K562 (cell line): ENCODE data around the gene GRIN2A. TPM values are rescaled to one million over a fixed set of nuclear protein-coding genes. Genes with fewer than 3 reads are reported as not detected.

Experiments
- ATAC-seq: fragments of 200-7000 bp; cut with Tn5 transposase; 3 replicates; pipeline ENCODE4 v1.9.1; 2020; ENCODE audit warnings: moderate library complexity
- BruUV-seq: library from RNA; stranded (reverse); fragments of 400-500 nt; replicated peaks from 2 replicates; lab custom pipeline; 2021; lab: Mats Ljungman, UMichigan
- CTCF ChIA-PET: fragments of 300-600 bp; formaldehyde crosslinking; extraction: SDS; loops from one replicate; lab custom pipeline; 2021; ENCODE audit warnings: low intra/inter-chr PET ratio; lab: Yijun Ruan, JAX
- POLR2A ChIA-PET: fragments of 300-600, 350-650 bp; sonication (Branson Sonifier 250); formaldehyde crosslinking; extraction: SDS; loops from one replicate; lab custom pipeline; 2021; ENCODE audit warnings: antibody characterized with exemption, inconsistent platforms; lab: Yijun Ruan, JAX
- DNase-seq, 4 experiments: peaks; one replicate each; pipeline versions ENCODE4 v3.0.0 to v3.0.0-alpha.2; 2011 to 2018; ENCODE audit warnings: low spot score in 3 of 4, mixed read lengths in 3 of 4; ENCODE audit errors: extremely low read depth in 1 of 4
- FAIRE-seq: peaks from 2 replicates; lab custom pipeline; 2011; peaks lifted over from hg19 to GRCh38; lab: Jason Lieb, UNC
- H2AFZ ChIP-seq: 2 replicates; pipeline ENCODE4 v1.6.0; 2011; ENCODE audit warnings: low read depth, low read length, control low read depth, inconsistent platforms
- H3K27ac ChIP-seq: fragments of 200-600 bp; 3 replicates; pipeline ENCODE4 v1.8.0; 2011; ENCODE audit warnings: low read depth, mild to moderate bottlenecking, control low read depth, inconsistent platforms, low read length, moderate library complexity, mixed read lengths; ENCODE audit errors: extremely low read depth
- H3K27me3 ChIP-seq, 2 experiments: fragments of 300-600 bp in 1 of 2; 2 replicates in 1 of 2; 3 replicates in 1 of 2; pipeline versions ENCODE4 v1.6.0 to v1.8.0; 2011; ENCODE audit warnings: inconsistent platforms in 2 of 2, low read length in 2 of 2, mild to moderate bottlenecking in 1 of 2, mixed read lengths in 1 of 2, moderate library complexity in 1 of 2; ENCODE audit not compliant: control insufficient read depth in 2 of 2, insufficient read depth in 2 of 2
- H3K36me3 ChIP-seq: fragments of 300-600 bp; 3 replicates; pipeline ENCODE4 v1.8.0; 2011; ENCODE audit warnings: mild to moderate bottlenecking, low read length, inconsistent platforms; ENCODE audit not compliant: control insufficient read depth, insufficient read depth
- H3K4me1 ChIP-seq, 2 experiments: fragments of 200-600 bp in 1 of 2; replicated peaks in 1 of 2; 2 replicates in 1 of 2; 3 replicates in 1 of 2; pipeline versions ENCODE4 v1.5.1 to v1.8.0; 2011; ENCODE audit warnings: inconsistent platforms in 2 of 2, low read length in 2 of 2, mild to moderate bottlenecking in 1 of 2, mixed read lengths in 1 of 2, moderate library complexity in 1 of 2; ENCODE audit not compliant: control insufficient read depth in 2 of 2, insufficient read depth in 2 of 2
- H3K4me2 ChIP-seq: 2 replicates; pipeline ENCODE4 v1.6.1; 2011; ENCODE audit warnings: low read length, control low read depth, inconsistent platforms, mixed read lengths; ENCODE audit not compliant: insufficient read depth
- H3K4me3 ChIP-seq: fragments of 200-600 bp; sonication (generic), shearing (Covaris generic); 2 replicates; pipeline ENCODE4 v1.5.1; 2016; ENCODE audit warnings: control low read depth, inconsistent platforms
- H3K79me2 ChIP-seq: fragments of 200-600 bp; 3 replicates; pipeline ENCODE4 v1.8.0; 2011; ENCODE audit warnings: low read length, inconsistent platforms; ENCODE audit not compliant: control insufficient read depth, insufficient read depth
- H3K9ac ChIP-seq, 2 experiments: 2 replicates each; pipeline versions ENCODE4 v1.6.0 to v1.6.1; 2011; ENCODE audit warnings: low read depth in 2 of 2, low read length in 2 of 2, control low read depth in 1 of 2, inconsistent platforms in 1 of 2, mild to moderate bottlenecking in 1 of 2, mixed read lengths in 1 of 2; ENCODE audit not compliant: insufficient read depth in 1 of 2
- H3K9me1 ChIP-seq: one replicate; pipeline ENCODE4 v1.6.0; 2011; ENCODE audit warnings: inconsistent platforms, mild to moderate bottlenecking, low read length, moderate library complexity; ENCODE audit not compliant: control insufficient read depth, insufficient read depth
- H3K9me3 ChIP-seq: replicated peaks from 2 replicates; pipeline ENCODE4 v1.5.1; 2011; ENCODE audit warnings: low read depth, low read length, inconsistent platforms; ENCODE audit not compliant: control insufficient read depth, insufficient read depth
- H4K20me1 ChIP-seq: replicated peaks from 2 replicates; pipeline ENCODE4 v1.6.1; 2011; ENCODE audit warnings: low read length, inconsistent platforms, mixed read lengths; ENCODE audit not compliant: control insufficient read depth, insufficient read depth
- C11orf30 ChIP-seq: fragments of 450-650 bp; IDR thresholded peaks from 2 replicates; pipeline ENCODE4 v1.6.1; 2016; ENCODE audit warnings: low read depth, mild to moderate bottlenecking
- KDM5B ChIP-seq: fragments of 200-600 bp; sonication (generic); IDR thresholded peaks from 2 replicates; pipeline ENCODE4 v1.6.1; 2012; ENCODE audit warnings: low read depth, mild to moderate bottlenecking, moderate library complexity, low read length, control low read depth, inconsistent platforms; ENCODE audit not compliant: insufficient replicate concordance
- MAFF ChIP-seq: IDR thresholded peaks from 2 replicates; pipeline ENCODE4 v1.6.1; 2012; ENCODE audit warnings: low read length, improper control_type of control experiment
- MAFG ChIP-seq: fragments of 450-650 bp; conservative IDR thresholded peaks from 2 replicates; pipeline ENCODE4 v1.6.1; 2016; ENCODE audit warnings: missing genetic modification characterization, missing compliant biosample characterization
- MAFK ChIP-seq: IDR thresholded peaks from 2 replicates; pipeline ENCODE4 v1.6.1; 2011; ENCODE audit warnings: low read length, improper control_type of control experiment
- ZNF197 ChIP-seq: fragments of 200-800 bp; sonication (Bioruptor generic); IDR thresholded peaks from 2 replicates; pipeline ENCODE4 v1.6.1; 2016; ENCODE audit warnings: low read depth, missing genetic modification characterization, missing compliant biosample characterization
- ZNF316 ChIP-seq: fragments of 450-650 bp; IDR thresholded peaks from 2 replicates; pipeline ENCODE4 v1.6.1; 2016
- ZSCAN32 ChIP-seq: fragments of 450-650 bp; formaldehyde crosslinking; IDR thresholded peaks from 2 replicates; pipeline ENCODE4 v1.4.0; 2020; ENCODE audit warnings: mild to moderate bottlenecking, moderate library complexity
- WGBS: fragments of 100-300 bp; shearing (Covaris generic); methylation state at CpG from one replicate; pipeline ENCODE4 v1.1.6; 2016; ENCODE audit warnings: low coverage, mixed read lengths; ENCODE audit not compliant: insufficient coverage; ENCODE audit errors: missing lambda C conversion rate; 5-methylcytosine and 5-hydroxymethylcytosine counted together
- in situ Hi-C: fragments of 300-500 bp; cut with MboI; formaldehyde crosslinking; loops from 4 replicates; pipeline ENCODE4 v1.15.0; 2018; ENCODE audit warnings: inconsistent platforms, mixed read lengths
- intact Hi-C: fragments of 100-400 bp; cut with micrococcal nuclease; formaldehyde crosslinking; loops from 2 replicates; pipeline ENCODE4 v1.14.2; 2022
- polyA plus RNA-seq, 8 experiments: library from polyadenylated mRNA; depleted of rRNA in 4 of 8; stranded (reverse) in 5 of 8; unstranded in 3 of 8; fragments of >200 nt; fragmentation: Nextera tagmentation in 2 of 8; fragmentation: Illumina TruSeq in 1 of 8; extraction: Ambion mirVana in 2 of 8; extraction: Trizol in 1 of 8; gene quantifications; 2 replicates each; pipeline versions ENCODE4 v1.2.1 to v1.2.3, GENCODE V29; 2011 to 2014; ENCODE audit warnings: inconsistent platforms in 1 of 8, missing spikeins in 1 of 8
- total RNA-seq, 7 experiments: library from RNA; depleted of rRNA in 6 of 7; stranded (reverse); fragments of >200 nt in 6 of 7; fragmentation: Illumina TruSeq in 2 of 7; extraction: Trizol in 2 of 7; gene quantifications; 2 replicates each; pipeline versions ENCODE4 v1.2.1 to v1.2.3, GENCODE V29; 2011 to 2021; ENCODE audit warnings: low replicate concordance in 1 of 7

GRIN2A gene
- total and polyA plus RNA-seq, 9 of the 15 experiments (the other 6 are each of a cell fraction or from before 2014, with no cell fraction given) = not detected

GRCh38 chr16:10151718-10152117, 30.5 kb downstream of the GRIN2A start:
- H4K20me1 ChIP-seq = no peaks in the 10 kb centered on the region
- FAIRE-seq (no peak), ATAC-seq (no peak), DNase-seq (no peak)
- H3K4me2 ChIP-seq = no peak overlapping the region
- no TSS peak for BruUV-seq
- no peaks in the 10 kb centered on the region for H3K4me1 ChIP-seq
- H3K79me2 ChIP-seq = no peaks in the 10 kb centered on the region
- H3K36me3 ChIP-seq = no peaks in the 10 kb centered on the region
- intact Hi-C loops (no loop called here), in situ Hi-C loops (loop anchor here (25.0 kb wide), 1 partner anchor 1589 kb away; no protein-coding TSS in a partner anchor)
- 1% methylated on average over 6 of the region's 6 CpGs for WGBS
- no peaks in the 10 kb centered on the region; a peak in 1 of 5 replicates for H3K27me3 ChIP-seq
- ChIA-PET CTCF (no interaction called here), POLR2A (interaction anchor here (1.2 kb wide), 1 partner anchor 10 kb away, joined by 3 read pairs; no protein-coding TSS in a partner anchor)
- H3K4me3 ChIP-seq = no peak overlapping the region
- no peak overlapping the region for H2AFZ ChIP-seq
- H3K9me3 ChIP-seq = no peaks in the 10 kb centered on the region
- TF ChIP-seq MAFG (tag) = peak; percentile 56
- peak; percentile 60 for TF ChIP-seq MAFF
- peak; percentile 64; the same call in 1 of the 2 replicates for TF ChIP-seq MAFK
- no peak for TF ChIP-seq ZNF197 (CRISPR knock-in tag)
- no peak for TF ChIP-seq ZSCAN32 (CRISPR knock-in tag)
- no peak for TF ChIP-seq KDM5B
- TF ChIP-seq ZNF316 = peak; percentile 75
- TF ChIP-seq C11orf30 = peak; percentile 76
- no peaks in the 10 kb centered on the region for H3K9me1 ChIP-seq
- no peak overlapping the region for H3K9ac ChIP-seq
- no peak overlapping the region for H3K27ac ChIP-seq
